HEK293 (cell line): ENCODE results near the gene CLPSL2.

ENCODE experiments used
- KLF8 ChIP-seq: fragments of 450-650 bp; formaldehyde crosslinking; IDR thresholded peaks from 2 replicates; pipeline ENCODE4 v1.5.1; 2016; ENCODE audit warnings: missing biosample characterization, missing genetic modification characterization
- PRDM10 ChIP-seq: fragments of 450-650 bp; formaldehyde crosslinking; IDR thresholded peaks from 2 replicates; pipeline ENCODE4 v1.5.1; 2016; ENCODE audit warnings: missing biosample characterization, missing genetic modification characterization
- PRDM2 ChIP-seq: fragments of 450-650 bp; formaldehyde crosslinking; IDR thresholded peaks from 2 replicates; pipeline ENCODE4 v1.5.1; 2016; ENCODE audit warnings: missing biosample characterization, missing genetic modification characterization, borderline replicate concordance
- PRDM6 ChIP-seq: fragments of 450-650 bp; formaldehyde crosslinking; IDR thresholded peaks from 2 replicates; pipeline ENCODE4 v1.5.1; 2017; ENCODE audit warnings: missing biosample characterization, missing genetic modification characterization
- SCRT1 ChIP-seq: fragments of 450-650 bp; formaldehyde crosslinking; IDR thresholded peaks from 2 replicates; pipeline ENCODE4 v1.5.1; 2016; ENCODE audit warnings: missing biosample characterization, missing genetic modification characterization, borderline replicate concordance
- TCF7L2 ChIP-seq: IDR thresholded peaks from 2 replicates; pipeline ENCODE4 v1.6.1; 2011; ENCODE audit warnings: low read depth, mild to moderate bottlenecking, inconsistent platforms, low read length, moderate library complexity, borderline replicate concordance
- TRIM28 ChIP-seq: IDR thresholded peaks from 2 replicates; pipeline ENCODE4 v1.6.1; 2011; ENCODE audit warnings: low read length, control low read depth, borderline replicate concordance
- ZBTB48 ChIP-seq: fragments of 450-650 bp; formaldehyde crosslinking; IDR thresholded peaks from 2 replicates; pipeline ENCODE4 v1.5.1; 2016; ENCODE audit warnings: missing biosample characterization, missing genetic modification characterization
- ZFHX2 ChIP-seq: fragments of 450-650 bp; formaldehyde crosslinking; conservative IDR thresholded peaks from 2 replicates; pipeline ENCODE4 v1.5.1; 2016; ENCODE audit warnings: missing biosample characterization, missing genetic modification characterization
- ZNF10 ChIP-seq: fragments of 450-650 bp; formaldehyde crosslinking; IDR thresholded peaks from 2 replicates; pipeline ENCODE4 v1.5.1; 2017; ENCODE audit warnings: missing biosample characterization, missing genetic modification characterization
- ZNF114 ChIP-seq: fragments of 450-650 bp; formaldehyde crosslinking; IDR thresholded peaks from 2 replicates; pipeline ENCODE4 v1.5.0; 2017; ENCODE audit warnings: missing biosample characterization, missing genetic modification characterization
- ZNF214 ChIP-seq: fragments of 450-650 bp; formaldehyde crosslinking; IDR thresholded peaks from 2 replicates; pipeline ENCODE4 v1.5.1; 2017; ENCODE audit warnings: missing biosample characterization, mild to moderate bottlenecking, missing genetic modification characterization, borderline replicate concordance
- ZNF23 ChIP-seq: fragments of 450-650 bp; formaldehyde crosslinking; IDR thresholded peaks from 2 replicates; pipeline ENCODE4 v1.5.1; 2016; ENCODE audit warnings: missing biosample characterization, missing genetic modification characterization, borderline replicate concordance
- ZNF24 ChIP-seq: fragments of 450-650 bp; formaldehyde crosslinking; IDR thresholded peaks from 2 replicates; pipeline ENCODE4 v1.5.1; 2016; ENCODE audit warnings: missing biosample characterization, missing genetic modification characterization
- ZNF280C ChIP-seq: fragments of 450-650 bp; formaldehyde crosslinking; IDR thresholded peaks from 2 replicates; pipeline ENCODE4 v1.5.1; 2016; ENCODE audit warnings: missing biosample characterization, missing genetic modification characterization
- ZNF302 ChIP-seq: fragments of 450-650 bp; formaldehyde crosslinking; IDR thresholded peaks from 2 replicates; pipeline ENCODE4 v1.5.1; 2016; ENCODE audit warnings: missing biosample characterization, missing genetic modification characterization, low read depth
- ZNF354C ChIP-seq: fragments of 450-650 bp; formaldehyde crosslinking; IDR thresholded peaks from 2 replicates; pipeline ENCODE4 v1.5.1; 2016; ENCODE audit warnings: missing biosample characterization, missing genetic modification characterization, low read depth, borderline replicate concordance
- ZNF37A ChIP-seq: fragments of 450-650 bp; IDR thresholded peaks from 2 replicates; pipeline ENCODE4 v1.5.1; 2018; ENCODE audit warnings: missing biosample characterization, missing genetic modification characterization
- ZNF433 ChIP-seq: fragments of 450-650 bp; formaldehyde crosslinking; IDR thresholded peaks from 2 replicates; pipeline ENCODE4 v1.5.1; 2016; ENCODE audit warnings: missing biosample characterization, missing genetic modification characterization, low read depth
- ZNF510 ChIP-seq: fragments of 450-650 bp; formaldehyde crosslinking; IDR thresholded peaks from 2 replicates; pipeline ENCODE4 v1.5.1; 2018; ENCODE audit warnings: mild to moderate bottlenecking, missing genetic modification characterization, missing biosample characterization; ENCODE audit not compliant: insufficient replicate concordance
- ZNF596 ChIP-seq: fragments of 450-650 bp; IDR thresholded peaks from 2 replicates; pipeline ENCODE4 v1.5.0; 2018; ENCODE audit warnings: missing biosample characterization, mild to moderate bottlenecking, missing genetic modification characterization, moderate library complexity
- ZNF623 ChIP-seq: fragments of 450-650 bp; formaldehyde crosslinking; IDR thresholded peaks from 2 replicates; pipeline ENCODE4 v1.5.1; 2016; ENCODE audit warnings: missing biosample characterization, missing genetic modification characterization
- ZNF626 ChIP-seq: fragments of 450-650 bp; sonication (Bioruptor Pico); formaldehyde crosslinking; IDR thresholded peaks from 2 replicates; pipeline ENCODE4 v1.5.1; 2018; ENCODE audit warnings: missing biosample characterization, missing genetic modification characterization, inconsistent platforms
- ZNF654 ChIP-seq: fragments of 450-650 bp; formaldehyde crosslinking; IDR thresholded peaks from 2 replicates; pipeline ENCODE4 v1.5.1; 2016; ENCODE audit warnings: low read depth, missing biosample characterization, missing genetic modification characterization
- ZNF660 ChIP-seq: fragments of 450-650 bp; IDR thresholded peaks from 2 replicates; pipeline ENCODE4 v1.5.1; 2018; ENCODE audit warnings: missing biosample characterization, mild to moderate bottlenecking, missing genetic modification characterization
- ZNF777 ChIP-seq: fragments of 450-650 bp; formaldehyde crosslinking; IDR thresholded peaks from 2 replicates; pipeline ENCODE4 v1.5.1; 2017; ENCODE audit warnings: missing biosample characterization, missing genetic modification characterization, borderline replicate concordance

Gene CLPSL2

DNA sequence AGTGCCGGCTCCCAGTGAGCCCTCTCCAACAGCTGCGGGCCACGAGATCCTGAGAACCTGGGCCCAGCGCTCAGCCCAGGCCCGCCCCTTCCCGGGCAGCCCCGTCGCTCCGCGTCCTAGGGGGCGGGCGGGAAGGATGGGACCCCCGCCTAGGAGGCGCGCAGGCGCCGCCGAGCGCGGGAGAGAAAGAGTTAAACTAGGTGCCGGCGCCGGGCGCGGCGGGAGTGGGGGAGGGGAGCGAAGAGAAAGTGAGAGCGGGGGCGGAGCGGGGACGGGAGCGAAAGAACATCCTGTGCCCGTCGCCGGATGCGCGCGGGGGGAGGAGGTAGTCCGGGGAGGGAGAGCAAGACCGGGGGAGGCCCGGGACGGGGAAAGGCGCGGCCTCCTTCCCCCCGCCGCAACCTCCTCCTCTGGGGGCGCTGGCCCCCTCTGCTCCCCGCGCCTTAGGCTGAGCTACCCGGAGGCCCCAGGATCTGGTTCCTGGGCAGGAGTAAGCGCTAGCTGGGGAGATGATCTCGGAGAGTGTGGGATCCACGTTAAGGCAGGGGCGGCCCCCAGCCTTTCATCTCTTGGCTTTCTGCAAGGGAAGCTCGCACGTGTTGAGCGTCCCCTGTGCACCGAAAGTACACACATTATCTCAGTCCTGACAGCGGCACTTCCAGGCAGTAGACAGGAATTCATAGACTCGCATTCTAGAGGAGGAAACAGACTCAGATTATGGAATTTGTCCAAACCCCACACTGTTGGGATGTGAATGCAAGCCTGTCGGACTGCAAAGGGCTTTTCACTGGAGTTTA, 44.5 kb upstream of the CLPSL2 start (continued):
- TF ChIP-seq TRIM28 (no peak), ZFHX2 (peak; percentile 93), ZNF302 (tag by site-specific recombination) (no peak), PRDM6 (tag by site-specific recombination) (peak; percentile 32; the same call in 1 of the 2 replicates), ZNF777 (tag by site-specific recombination) (no peak; the same call in 1 of the 2 replicates), ZNF114 (tag by site-specific recombination) (no peak), ZNF37A (no peak), ZNF280C (no peak), SCRT1 (tag by site-specific recombination) (peak; percentile 61; the same call in 1 of the 2 replicates), ZNF10 (tag by site-specific recombination) (peak; percentile 96), KLF8 (peak; percentile 94), ZNF214 (tag by site-specific recombination) (no peak), TCF7L2 (peak; percentile 94), ZNF626 (tag by site-specific recombination) (no peak), ZNF433 (tag by site-specific recombination) (no peak), ZNF510 (tag by site-specific recombination) (no peak), ZNF354C (tag by site-specific recombination) (no peak), ZBTB48 (tag by site-specific recombination) (peak; percentile 93), ZNF660 (tag by site-specific recombination) (no peak), ZNF23 (tag by site-specific recombination) (no peak), PRDM2 (tag by site-specific recombination) (peak; percentile 47; the same call in 1 of the 2 replicates), ZNF596 (tag by site-specific recombination) (no peak), ZNF623 (tag by site-specific recombination) (no peak), ZNF654 (tag by site-specific recombination) (0 out of 2 replicates have a peak, but pooled peaks have one; percentile 3), PRDM10 (tag by site-specific recombination) (peak; percentile 82), ZNF24 (peak; percentile 59; the same call in 1 of the 2 replicates)
